Kidney (tissue), 14 donors: ENCODE results near the gene VPS4B. TPM values are rescaled to one million over a fixed set of nuclear protein-coding genes. Genes with fewer than 3 reads are reported as not detected.

Source experiments
- DNase-seq, 5 donors: peaks; one replicate each; pipeline ENCODE4 v3.0.0-alpha.2; 2013 to 2020
- FAIRE-seq: peaks from 2 replicates; lab custom pipeline; 2012; peaks lifted over from hg19 to GRCh38; lab: Jason Lieb, UNC
- H3K27ac ChIP-seq, 2 donors: one replicate each; pipeline ENCODE4 v1.7.0; 2013; ENCODE audit warnings: low read depth in 2 of 2, low read length in 2 of 2, inconsistent platforms in 1 of 2
- H3K27me3 ChIP-seq: one replicate; pipeline ENCODE4 v1.7.1; 2013; ENCODE audit warnings: low read length, inconsistent platforms; ENCODE audit not compliant: control insufficient read depth, insufficient read depth
- H3K36me3 ChIP-seq, 3 donors: one replicate each; pipeline versions ENCODE4 v1.7.0 to v1.7.1; 2013; ENCODE audit warnings: low read length in 3 of 3, control low read depth in 1 of 3, inconsistent platforms in 1 of 3; ENCODE audit not compliant: insufficient read depth in 3 of 3, control insufficient read depth in 2 of 3
- H3K4me1 ChIP-seq, 3 donors: one replicate each; pipeline versions ENCODE4 v1.7.0 to v1.7.1; 2013; ENCODE audit warnings: low read length in 3 of 3, inconsistent platforms in 1 of 3, low read depth in 1 of 3; ENCODE audit not compliant: control insufficient read depth in 2 of 3, insufficient read depth in 2 of 3
- H3K4me3 ChIP-seq, 3 donors: one replicate each; pipeline versions ENCODE4 v1.7.0 to v1.8.1; 2013; ENCODE audit warnings: low read length in 3 of 3, control low read depth in 1 of 3, inconsistent platforms in 1 of 3
- H3K9ac ChIP-seq, 3 donors: one replicate each; pipeline versions ENCODE4 v1.7.0 to v1.7.1; 2013; ENCODE audit warnings: low read length in 3 of 3, control low read depth in 1 of 3, inconsistent platforms in 1 of 3
- H3K9me3 ChIP-seq, 3 donors: one replicate each; pipeline versions ENCODE4 v1.7.0 to v1.7.1; 2013; ENCODE audit warnings: low read length in 3 of 3, control low read depth in 1 of 3, inconsistent platforms in 1 of 3; ENCODE audit not compliant: control insufficient read depth in 2 of 3, insufficient read depth in 1 of 3
- intact Hi-C: fragments of 100-400 bp; cut with DNase I; formaldehyde crosslinking; loops from one replicate; pipeline ENCODE4 v1.11.1; 2022
- polyA plus RNA-seq: library from polyadenylated mRNA; stranded (reverse); fragments of 350-450 nt; fragmentation: Illumina TruSeq; extraction: RNeasy Lipid Tissue Mini Kit (QIAGEN cat#74804); gene quantifications from one replicate; pipeline ENCODE4 v1.2.3, GENCODE V29; 2014; ENCODE audit warnings: low read depth, low replicate concordance; ENCODE audit not compliant: insufficient read depth
- total RNA-seq: library from RNA; stranded (reverse); fragmentation: NEBNext Ultra II Directional; extraction: Animal tissue kit (Norgen Biotek cat#: 25700); gene quantifications from one replicate; pipeline ENCODE4 v1.2.1, GENCODE V29; 2021
- TF ChIP-seq, protein P1 (sequence below): IDR thresholded peaks from 3 replicates; pipeline ENCODE4 v1.5.1; 2012; ENCODE audit warnings: mild to moderate bottlenecking, moderate library complexity, borderline replicate concordance; ENCODE audit not compliant: insufficient read depth; ENCODE audit errors: extremely low read depth
- donor health status: control.
- donor health status: control.
- donor health status: control.
- donor health status: control.
- donor health status: control.
- donor health status: DM: yes; HTN: yes; CAD: no.
- donor health status: Normal renal cell carcinoma (clear cell type).

The VPS4B gene
- total and polyA plus RNA-seq, 2 donors from 2014 or later: 15.7 to 63.7 TPM

DNA sequence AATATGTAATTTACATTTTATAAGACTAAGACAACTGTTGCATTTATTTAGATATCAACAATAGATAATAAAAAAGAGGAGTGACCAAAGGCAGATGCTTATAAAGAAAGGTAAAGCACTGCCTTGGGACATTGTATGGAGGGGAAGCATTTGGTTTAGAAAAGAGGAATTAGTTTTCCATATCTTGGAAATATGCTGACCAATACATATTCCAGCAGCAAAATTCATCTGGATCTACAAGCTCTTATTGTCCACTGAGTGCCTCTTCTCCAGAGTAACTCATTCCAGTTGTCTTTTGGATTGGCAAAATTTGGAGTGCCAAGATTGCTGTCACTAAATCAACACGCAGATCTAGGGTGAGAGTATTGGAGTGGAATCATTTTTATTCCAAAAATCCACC lies 8.9 kb upstream of the VPS4B start:
- Histone ChIP-seq H3K36me3 (no peaks in the 10 kb centered on the region), H3K27ac (no peak overlapping the region), H3K4me1 (no peaks in the 10 kb centered on the region), H3K4me3 (no peak overlapping the region), H3K9me3 (no peaks in the 10 kb centered on the region), H3K9ac (no peak overlapping the region), H3K27me3 (no peaks in the 10 kb centered on the region)
- no peak for DNase-seq
- intact Hi-C loops: loop anchor here (10.0 kb wide), 2 partner anchors 86 to 416 kb away; no protein-coding TSS in a partner anchor
- TF ChIP-seq, protein P1, sequence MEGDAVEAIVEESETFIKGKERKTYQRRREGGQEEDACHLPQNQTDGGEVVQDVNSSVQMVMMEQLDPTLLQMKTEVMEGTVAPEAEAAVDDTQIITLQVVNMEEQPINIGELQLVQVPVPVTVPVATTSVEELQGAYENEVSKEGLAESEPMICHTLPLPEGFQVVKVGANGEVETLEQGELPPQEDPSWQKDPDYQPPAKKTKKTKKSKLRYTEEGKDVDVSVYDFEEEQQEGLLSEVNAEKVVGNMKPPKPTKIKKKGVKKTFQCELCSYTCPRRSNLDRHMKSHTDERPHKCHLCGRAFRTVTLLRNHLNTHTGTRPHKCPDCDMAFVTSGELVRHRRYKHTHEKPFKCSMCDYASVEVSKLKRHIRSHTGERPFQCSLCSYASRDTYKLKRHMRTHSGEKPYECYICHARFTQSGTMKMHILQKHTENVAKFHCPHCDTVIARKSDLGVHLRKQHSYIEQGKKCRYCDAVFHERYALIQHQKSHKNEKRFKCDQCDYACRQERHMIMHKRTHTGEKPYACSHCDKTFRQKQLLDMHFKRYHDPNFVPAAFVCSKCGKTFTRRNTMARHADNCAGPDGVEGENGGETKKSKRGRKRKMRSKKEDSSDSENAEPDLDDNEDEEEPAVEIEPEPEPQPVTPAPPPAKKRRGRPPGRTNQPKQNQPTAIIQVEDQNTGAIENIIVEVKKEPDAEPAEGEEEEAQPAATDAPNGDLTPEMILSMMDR: no peak
- no peak for FAIRE-seq

DNA sequence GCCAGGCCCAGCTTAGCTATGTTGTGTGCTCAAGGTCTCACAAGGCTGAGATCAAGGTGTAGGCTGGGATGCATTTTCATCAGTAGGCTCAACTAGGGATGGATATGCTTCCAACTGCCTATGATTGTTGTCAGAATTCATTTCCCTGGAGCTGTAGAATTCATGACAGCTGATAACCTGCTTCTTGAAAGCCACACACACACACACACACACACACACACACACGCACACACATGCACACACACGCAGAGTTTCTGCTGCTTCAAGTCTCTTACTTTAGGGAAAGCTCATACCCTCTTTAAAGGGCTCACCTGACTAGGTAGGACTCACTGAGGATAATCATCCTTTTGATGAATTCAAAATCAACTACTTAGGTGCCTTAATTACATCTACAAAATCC lies 8.2 kb upstream of the VPS4B start:
- H3K4me1 ChIP-seq: no peaks in the 10 kb centered on the region
- DNase-seq (no peak), FAIRE-seq (no peak)
- no peak overlapping the region for H3K4me3 ChIP-seq
- no peaks in the 10 kb centered on the region for H3K9me3 ChIP-seq
- H3K36me3 ChIP-seq: no peaks in the 10 kb centered on the region
- no peaks in the 10 kb centered on the region for H3K27me3 ChIP-seq
- H3K9ac ChIP-seq: no peak overlapping the region
- TF ChIP-seq, protein P1: no peak
- no peak overlapping the region for H3K27ac ChIP-seq
- intact Hi-C loops: loop anchor here (10.0 kb wide), 2 partner anchors 86 to 416 kb away; no protein-coding TSS in a partner anchor

DNA sequence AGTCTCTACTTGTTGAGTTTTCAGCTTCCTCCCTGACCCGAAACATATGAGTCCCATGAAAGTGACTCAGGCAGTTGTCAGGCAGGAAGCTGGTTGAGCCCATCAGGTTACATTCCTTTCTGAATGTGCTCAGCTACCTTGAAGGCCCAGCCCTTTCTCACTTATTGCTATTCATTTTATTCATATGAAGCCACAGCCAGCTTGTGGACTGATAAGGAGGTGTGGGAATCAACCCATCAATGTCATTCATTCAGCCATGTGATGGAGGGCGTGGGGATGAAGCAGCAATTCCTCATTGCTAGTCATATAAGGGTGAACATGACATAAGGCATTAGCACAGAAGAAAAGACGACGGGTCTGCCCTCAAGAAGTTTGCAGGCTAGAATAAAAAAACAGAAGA lies 5.3 kb upstream of the VPS4B start:
- no peak overlapping the region for H3K27ac ChIP-seq
- intact Hi-C loops: no loop called here
- H3K27me3 ChIP-seq: no peaks in the 10 kb centered on the region
- no peak overlapping the region for H3K4me3 ChIP-seq
- DNase-seq: no peak
- H3K9me3 ChIP-seq: no peaks in the 10 kb centered on the region
- no peaks in the 10 kb centered on the region for H3K36me3 ChIP-seq
- FAIRE-seq: no peak
- TF ChIP-seq, protein P1: no peak
- no peaks in the 10 kb centered on the region for H3K4me1 ChIP-seq
- no peak overlapping the region for H3K9ac ChIP-seq

DNA sequence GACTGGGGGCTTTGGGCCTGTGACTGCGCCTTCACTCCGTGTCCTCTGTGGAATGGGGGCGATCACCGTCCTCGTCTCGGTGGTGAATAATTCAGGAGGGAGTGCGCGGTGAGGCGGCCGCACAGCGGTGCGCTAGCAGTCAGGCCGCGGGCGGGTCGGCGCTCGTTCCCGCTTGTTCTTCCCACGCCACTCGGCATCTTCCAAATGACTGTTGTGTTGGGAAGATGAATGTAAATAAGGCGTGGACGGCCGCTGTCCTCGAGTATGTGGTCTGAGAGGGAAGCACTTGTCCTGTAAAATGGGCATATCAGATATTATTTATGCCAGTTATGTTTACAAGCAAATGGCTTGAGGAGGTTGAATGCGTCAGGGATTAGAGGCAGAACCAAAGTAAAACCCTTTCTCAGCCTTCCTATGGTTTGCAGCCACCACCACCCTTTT lies 608 bp upstream of the VPS4B start:
- DNase-seq (peak in 1 of 5 donors; percentile 85), FAIRE-seq (no peak)
- Histone ChIP-seq H3K27ac (peak overlapping the region; percentile 94 to 95), H3K9ac (peak overlapping the region; percentile 70 to 93 (median 92)), H3K27me3 (no peaks in the 10 kb centered on the region), H3K9me3 (no peaks in the 10 kb centered on the region), H3K4me1 (peaks cover 0 to 7% (median 5%) of the 10 kb centered on the region in 3 donors), H3K36me3 (peaks cover 0 to 2% (median 0%) of the 10 kb centered on the region in 3 donors), H3K4me3 (peak overlapping the region; percentile 70 to 99 (median 71))
- intact Hi-C loops: no loop called here
- TF ChIP-seq, protein P1: no peak
